Neutrophil (primary cell): Measurements from ENCODE around the gene GCC1.

Source experiments
- H3K27ac ChIP-seq: fragments of 200-600 bp; sonication (generic); 2 replicates; pipeline ENCODE4 v1.5.1; 2016; ENCODE audit warnings: mild to moderate bottlenecking, moderate library complexity
- H3K27me3 ChIP-seq: fragments of 200-600 bp; sonication (generic); 2 replicates; pipeline ENCODE4 v1.6.0; 2016; ENCODE audit warnings: mild to moderate bottlenecking
- H3K36me3 ChIP-seq: fragments of 200-600 bp; sonication (generic); 2 replicates; pipeline ENCODE4 v1.5.1; 2017
- H3K4me1 ChIP-seq, 2 experiments: fragments of 200-600 bp in 1 of 2; sonication (generic) in 1 of 2; 1 replicate in 1 of 2; 2 replicates in 1 of 2; pipeline versions ENCODE4 v1.5.1 to v1.6.1; 2013 to 2016; ENCODE audit warnings: low read depth in 1 of 2, low read length in 1 of 2, mild to moderate bottlenecking in 1 of 2, moderate library complexity in 1 of 2; ENCODE audit not compliant: control insufficient read depth in 1 of 2, insufficient read depth in 1 of 2
- H3K4me3 ChIP-seq, 2 experiments: fragments of 200-600 bp in 1 of 2; sonication (generic) in 1 of 2; 1 replicate in 1 of 2; 2 replicates in 1 of 2; pipeline ENCODE4 v1.5.1; 2013 to 2016; ENCODE audit warnings: low read depth in 1 of 2, low read length in 1 of 2, mild to moderate bottlenecking in 1 of 2, moderate library complexity in 1 of 2
- H3K9me3 ChIP-seq: fragments of 200-600 bp; sonication (generic); 2 replicates; pipeline ENCODE4 v1.5.1; 2016
- CTCF ChIP-seq: fragments of 200-600 bp; sonication (generic); IDR thresholded peaks from 2 replicates; pipeline ENCODE4 v1.5.1; 2016; ENCODE audit warnings: antibody characterized with exemption

GCC1 gene

GRCh38 chr7:127616724-127617123, 31.3 kb upstream of the GCC1 start:
- no peak for TF ChIP-seq CTCF
- Histone ChIP-seq H3K36me3 (no peaks in the 10 kb centered on the region), H3K9me3 (no peaks in the 10 kb centered on the region), H3K27ac (no peak overlapping the region), H3K4me3 (no peak overlapping the region), H3K4me1 (no peaks in the 10 kb centered on the region), H3K27me3 (peaks cover 85% of the 10 kb centered on the region)

DNA sequence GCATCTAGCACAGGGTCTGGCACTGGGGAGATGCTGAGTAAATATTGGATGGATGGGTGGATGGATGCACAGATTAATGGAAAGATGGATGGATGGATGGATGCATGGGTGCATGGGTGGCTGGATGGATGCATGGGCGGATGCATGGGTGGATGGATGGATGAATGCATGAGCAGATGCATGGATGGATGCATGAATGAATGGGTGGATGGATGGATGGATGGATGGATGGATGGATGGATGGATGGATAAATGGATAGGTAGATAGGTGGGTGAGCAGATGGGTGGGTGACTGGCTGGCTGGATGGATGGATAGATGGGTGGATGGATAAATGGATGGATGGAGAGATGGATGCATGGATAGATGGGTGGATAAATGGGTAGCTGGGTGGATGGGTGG, 26.9 kb upstream of the GCC1 start:
- H3K36me3 ChIP-seq: no peaks in the 10 kb centered on the region
- H3K27ac ChIP-seq: no peak overlapping the region
- H3K4me3 ChIP-seq: no peak overlapping the region
- H3K4me1 ChIP-seq: no peaks in the 10 kb centered on the region
- no peak for TF ChIP-seq CTCF
- H3K27me3 ChIP-seq: peaks cover 40% of the 10 kb centered on the region
- peaks cover 10% of the 10 kb centered on the region for H3K9me3 ChIP-seq

DNA sequence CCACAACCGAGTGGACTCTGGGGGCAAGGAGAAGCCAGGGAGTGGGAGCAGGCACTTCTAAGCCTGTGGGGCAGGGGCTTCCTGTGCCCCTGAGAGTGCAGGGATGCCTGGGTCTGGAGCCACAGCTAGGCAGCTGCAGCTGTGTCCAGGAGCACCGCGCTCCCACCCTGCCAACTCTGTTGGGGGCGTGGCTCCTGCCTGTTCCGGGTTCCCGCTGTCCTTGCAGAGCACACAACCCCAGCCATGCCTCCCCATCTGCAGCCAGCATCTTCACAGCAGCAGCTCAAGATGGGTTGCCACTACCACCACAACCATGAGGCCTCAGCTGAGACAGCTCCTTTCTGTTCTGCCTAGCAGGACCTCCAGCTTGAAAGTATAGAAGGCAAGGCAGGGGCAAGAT, 23.9 kb upstream of the GCC1 start:
- Histone ChIP-seq H3K9me3 (peaks cover 10% of the 10 kb centered on the region), H3K27me3 (peaks cover 10% of the 10 kb centered on the region), H3K36me3 (no peaks in the 10 kb centered on the region), H3K4me1 (no peaks in the 10 kb centered on the region), H3K4me3 (no peak overlapping the region), H3K27ac (no peak overlapping the region)
- TF ChIP-seq CTCF: no peak

GRCh38 chr7:127608446-127608845, 23.1 kb upstream of the GCC1 start:
- Histone ChIP-seq H3K27ac (no peak overlapping the region), H3K4me1 (no peaks in the 10 kb centered on the region), H3K4me3 (no peak overlapping the region), H3K27me3 (peaks cover 2% of the 10 kb centered on the region), H3K9me3 (peaks cover 10% of the 10 kb centered on the region), H3K36me3 (no peaks in the 10 kb centered on the region)
- no peak for TF ChIP-seq CTCF

- Histone ChIP-seq H3K36me3 (no peaks in the 10 kb centered on the region), H3K4me1 (peaks cover 0 to under 1% of the 10 kb centered on the region in 2 experiments), H3K27ac (no peak overlapping the region), H3K4me3 (no peak overlapping the region), H3K9me3 (no peaks in the 10 kb centered on the region), H3K27me3 (peaks cover 10% of the 10 kb centered on the region)
- TF ChIP-seq CTCF: no peak
These were observed 15.5 kb upstream of the GCC1 start for GRCh38 chr7:127600885-127601284.

DNA sequence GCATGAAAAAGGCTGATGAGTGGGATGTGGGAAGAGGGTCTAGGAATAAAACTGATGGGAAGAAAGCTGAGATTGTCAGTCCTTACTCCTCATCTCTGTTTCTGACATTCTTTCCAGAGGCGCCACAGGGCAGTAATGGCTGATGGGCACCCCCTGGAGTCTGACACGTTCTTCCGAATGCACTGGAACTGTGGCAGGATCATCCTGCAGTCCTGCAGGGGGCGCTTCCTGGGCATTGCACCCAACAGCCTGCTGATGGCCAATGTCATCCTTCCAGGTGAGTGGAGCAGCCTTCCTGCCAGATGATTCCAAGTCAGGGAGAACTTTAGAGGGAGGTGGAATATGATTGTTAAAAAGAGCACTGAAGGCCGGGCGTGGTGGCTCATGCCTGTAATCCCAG, 12.9 kb upstream of the GCC1 start:
- Histone ChIP-seq H3K9me3 (no peaks in the 10 kb centered on the region), H3K4me3 (no peak overlapping the region), H3K4me1 (peaks cover 21 to 25% of the 10 kb centered on the region in 2 experiments), H3K36me3 (no peaks in the 10 kb centered on the region), H3K27ac (no peak overlapping the region), H3K27me3 (peaks cover 10% of the 10 kb centered on the region)
- TF ChIP-seq CTCF: no peak
